Suprapubic skin (tissue), 4 donors: ENCODE measurements around the gene VPS33B.

Experiments used
- CTCF ChIP-seq, 2 donors: fragments of 200-600 bp in 1 of 2; fragments of 450-650 bp in 1 of 2; sonication (generic) in 1 of 2; IDR thresholded peaks; one replicate each; pipeline ENCODE4 v1.5.1; 2016 to 2019; ENCODE audit warnings: antibody characterized with exemption in 2 of 2, mild to moderate bottlenecking in 1 of 2, moderate library complexity in 1 of 2
- EP300 ChIP-seq: sonication (generic); formaldehyde crosslinking; IDR thresholded peaks from one replicate; pipeline ENCODE4 v1.6.1; 2017; ENCODE audit warnings: antibody characterized with exemption
- POLR2A ChIP-seq, 2 donors: fragments of 450-650 bp; IDR thresholded peaks; one replicate each; pipeline ENCODE4 v1.6.1; 2017; ENCODE audit warnings: antibody characterized with exemption in 2 of 2, mild to moderate bottlenecking in 2 of 2, moderate library complexity in 2 of 2
- POLR2AphosphoS5 ChIP-seq, 3 donors: sonication (generic); formaldehyde crosslinking; IDR thresholded peaks; one replicate each; pipeline ENCODE4 v1.6.1; 2017; ENCODE audit warnings: antibody characterized with exemption in 3 of 3

DNA sequence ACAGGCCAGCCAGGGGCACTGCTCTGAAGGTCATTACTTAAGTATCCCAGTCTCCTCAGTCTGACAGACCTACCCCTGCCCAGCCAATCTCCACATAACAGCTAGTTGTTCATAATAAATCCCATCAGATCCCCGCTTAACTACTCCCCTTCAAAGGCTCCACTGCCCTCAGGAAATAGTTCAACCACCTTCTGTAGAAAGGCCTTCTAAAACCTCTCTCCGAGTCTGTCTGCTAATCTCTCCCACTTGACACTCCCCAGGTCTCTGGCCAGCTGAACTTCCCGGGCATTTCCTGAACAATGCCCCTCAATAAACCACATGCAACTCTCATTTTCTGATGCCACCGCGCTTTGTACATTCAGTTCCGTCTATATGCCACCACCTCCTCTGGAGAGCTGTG is 34.1 kb downstream of the VPS33B start:
- TF ChIP-seq CTCF (IDR thresholded peaks at IDR 0.05): no peak
- no peak for TF ChIP-seq POLR2AphosphoS5 (IDR thresholded peaks at IDR 0.05)
- TF ChIP-seq POLR2A (IDR thresholded peaks at IDR 0.05): no peak
- no peak for TF ChIP-seq EP300
